ENCODE results near the gene ARAP3.

The ARAP3 gene

DNA sequence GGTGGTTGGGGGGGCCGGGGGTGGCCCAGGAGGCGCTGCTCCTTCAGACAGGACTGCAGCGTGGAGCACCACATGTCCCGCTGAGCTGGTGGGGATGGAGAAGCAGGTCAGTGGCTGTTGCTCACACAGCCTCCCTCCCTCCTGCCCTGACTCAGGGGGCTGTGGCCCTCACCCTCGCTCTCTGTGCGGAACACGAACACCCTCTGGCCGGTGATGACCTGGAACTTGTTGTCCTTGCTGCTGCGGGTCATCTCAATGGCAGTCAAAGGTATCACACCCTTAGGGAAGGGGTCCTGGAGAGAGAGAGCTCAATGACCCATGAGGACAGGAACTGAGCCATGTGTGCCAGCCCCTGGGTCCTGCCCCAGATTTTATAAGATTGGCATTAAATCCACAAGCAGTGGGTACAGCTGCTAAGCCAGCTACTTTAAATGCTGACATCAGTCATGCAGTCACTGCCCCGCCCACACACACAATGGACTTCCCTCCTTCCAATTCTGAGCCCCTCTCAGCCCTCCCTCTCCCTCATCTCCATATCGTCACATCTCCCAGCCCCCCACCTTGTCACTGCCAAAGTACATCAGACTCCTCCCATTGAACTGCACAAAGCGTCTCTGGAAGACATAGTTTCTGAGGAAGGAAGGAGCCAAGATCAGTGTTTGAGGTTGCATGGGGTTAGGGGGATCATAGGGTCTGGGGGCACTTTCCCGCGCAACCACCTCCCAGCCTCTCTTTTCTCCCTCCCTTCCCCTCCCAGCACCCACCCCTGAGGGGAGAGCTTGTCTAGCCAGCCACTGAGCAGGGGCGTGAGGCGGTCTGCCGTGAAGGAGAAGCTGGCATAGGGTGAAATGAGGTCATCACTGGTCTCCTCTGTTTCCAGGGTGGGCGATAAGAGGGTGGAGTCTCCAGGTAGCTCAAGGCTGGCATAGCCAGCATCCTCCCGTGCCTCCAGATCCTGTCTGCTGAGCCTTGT is 8.9 kb downstream of the ARAP3 start:
- H3K4me3 Mint-ChIP-seq, result no peak overlapping the region

DNA sequence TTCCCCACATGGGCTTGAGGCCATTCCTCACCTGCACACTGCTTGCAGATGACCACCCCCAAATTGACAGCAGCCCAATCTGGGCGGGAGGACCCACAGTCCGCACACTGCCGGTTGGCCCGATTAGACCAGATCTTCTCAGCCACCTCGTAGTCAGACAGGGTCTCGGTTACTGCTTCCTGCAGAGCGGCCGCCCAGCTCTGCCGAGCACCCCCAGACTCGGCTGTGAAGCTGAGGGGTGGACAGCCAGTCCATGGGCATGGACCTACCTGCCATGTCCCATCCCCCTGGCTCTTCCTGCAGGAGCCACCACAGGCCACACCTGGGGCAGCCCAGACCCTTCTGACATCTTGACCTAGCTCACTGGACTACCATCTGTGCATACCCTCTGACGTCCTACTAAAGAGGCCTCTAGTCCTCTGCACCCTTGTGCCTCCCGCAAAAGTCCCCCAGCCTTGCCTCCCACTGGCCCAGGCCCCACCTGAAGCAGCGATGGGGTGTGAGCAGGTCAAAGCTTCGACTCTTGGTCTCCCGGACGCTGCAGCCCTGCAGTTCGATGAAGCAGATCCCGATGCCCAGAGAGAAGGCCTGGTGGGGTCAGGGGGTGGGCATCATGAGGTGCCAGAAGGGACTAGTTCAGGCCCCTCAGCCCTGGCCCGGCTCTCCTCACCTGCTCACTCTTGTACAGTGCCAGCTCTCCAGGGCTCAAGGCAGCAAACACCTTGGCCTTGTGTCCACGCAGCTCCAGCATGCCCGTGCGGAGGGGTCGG is 9.8 kb downstream of the ARAP3 start:
- no peaks in the 10 kb centered on the region for H3K27me3 Mint-ChIP-seq
- ATAC-seq (replicated peaks), result no peak

More for the DNA sequence above, 8.9 kb downstream of the ARAP3 start:
- peaks cover 0 to 2% of the 10 kb centered on the region in 2 donors for H3K4me1 Mint-ChIP-seq (ENCODE audit: low read depth in 2 of 2)
- peaks cover 3% of the 10 kb centered on the region for H3K36me3 Mint-ChIP-seq (ENCODE audit: insufficient read depth)
- no peak for ATAC-seq (replicated peaks)
- DNase-seq, result no peak
- no peak overlapping the region for H3K27ac Mint-ChIP-seq
- H3K9me3 Mint-ChIP-seq, result no peaks in the 10 kb centered on the region
- no peaks in the 10 kb centered on the region for H3K27me3 Mint-ChIP-seq

DNA sequence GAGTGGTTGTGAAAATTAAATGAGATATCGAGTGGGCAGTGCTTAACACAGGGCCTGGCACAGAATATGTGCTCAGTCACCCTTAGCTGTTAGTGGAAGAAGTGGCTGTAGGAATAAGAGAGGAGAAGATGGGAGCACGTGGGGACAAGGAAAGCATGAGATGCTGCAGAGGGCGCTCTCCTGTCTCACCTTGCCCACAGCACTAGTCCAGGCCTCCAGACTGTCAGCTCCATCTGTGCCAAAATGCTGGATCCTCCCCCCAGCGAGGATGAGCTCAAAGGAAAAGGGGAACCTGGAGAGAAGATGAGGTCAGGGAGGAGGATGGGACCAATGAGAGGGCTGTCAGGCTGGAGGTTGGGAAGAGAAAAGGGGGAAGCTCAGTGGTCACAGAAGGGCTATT is 12.5 kb downstream of the ARAP3 start:
- Mint-ChIP-seq H3K4me1 (ENCODE audit: low read depth in 2 of 2) (peaks cover 5 to 6% of the 10 kb centered on the region in 2 donors), H3K27me3 (no peaks in the 10 kb centered on the region), H3K27ac (peak overlapping the region in 1 of 2 donors; percentile 47), H3K36me3 (ENCODE audit: insufficient read depth) (peaks cover 6% of the 10 kb centered on the region), H3K4me3 (no peak overlapping the region), H3K9me3 (no peaks in the 10 kb centered on the region)
- DNase-seq, result no peak
- ATAC-seq (replicated peaks), result no peak

More for the DNA sequence above, 9.8 kb downstream of the ARAP3 start:
- Mint-ChIP-seq H3K9me3 (no peaks in the 10 kb centered on the region), H3K36me3 (ENCODE audit: insufficient read depth) (peaks cover 3% of the 10 kb centered on the region), H3K4me3 (no peak overlapping the region), H3K27ac (no peak overlapping the region), H3K4me1 (ENCODE audit: low read depth in 2 of 2) (peaks cover 0 to 2% of the 10 kb centered on the region in 2 donors)
- DNase-seq, result no peak

DNA sequence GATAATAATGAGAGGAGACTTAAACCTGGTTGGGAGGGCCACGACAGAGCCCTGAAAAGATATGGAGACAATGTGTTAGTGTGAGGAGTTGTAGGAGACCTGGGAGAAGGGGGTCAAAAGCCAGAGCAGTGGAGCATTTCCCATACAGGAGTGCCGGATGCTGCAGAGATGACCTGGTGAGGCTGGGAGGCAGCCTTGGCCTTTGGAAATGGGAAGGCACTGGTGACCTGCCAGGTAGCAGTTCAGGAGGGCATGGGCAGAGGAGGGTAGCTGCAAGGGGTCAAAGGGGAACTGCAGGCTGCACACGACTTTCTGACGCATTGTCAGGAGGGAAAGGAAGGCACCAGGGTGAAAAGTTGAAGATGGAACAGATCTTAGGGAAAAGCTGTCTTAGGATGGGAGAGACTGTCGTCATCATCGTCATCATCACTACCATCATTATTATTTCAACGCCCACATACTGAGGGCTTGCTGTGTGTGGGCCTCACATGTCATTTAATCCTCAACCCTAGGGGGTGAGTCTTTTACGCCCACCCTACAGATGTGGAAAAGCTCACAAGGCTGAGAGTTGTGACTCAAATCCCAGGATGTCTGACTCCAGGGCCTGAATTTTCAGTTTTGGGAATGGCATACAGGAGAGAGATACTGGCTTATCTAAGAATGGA is 13.3 kb downstream of the ARAP3 start:
- ATAC-seq (replicated peaks), result no peak
- Mint-ChIP-seq H3K36me3 (ENCODE audit: insufficient read depth) (peaks cover 6% of the 10 kb centered on the region), H3K4me3 (no peak overlapping the region), H3K27ac (peak overlapping the region in 1 of 2 donors; percentile 50), H3K9me3 (no peaks in the 10 kb centered on the region), H3K4me1 (ENCODE audit: low read depth in 2 of 2) (peaks cover 5 to 6% of the 10 kb centered on the region in 2 donors), H3K27me3 (no peaks in the 10 kb centered on the region)
- DNase-seq, result no peak

DNA sequence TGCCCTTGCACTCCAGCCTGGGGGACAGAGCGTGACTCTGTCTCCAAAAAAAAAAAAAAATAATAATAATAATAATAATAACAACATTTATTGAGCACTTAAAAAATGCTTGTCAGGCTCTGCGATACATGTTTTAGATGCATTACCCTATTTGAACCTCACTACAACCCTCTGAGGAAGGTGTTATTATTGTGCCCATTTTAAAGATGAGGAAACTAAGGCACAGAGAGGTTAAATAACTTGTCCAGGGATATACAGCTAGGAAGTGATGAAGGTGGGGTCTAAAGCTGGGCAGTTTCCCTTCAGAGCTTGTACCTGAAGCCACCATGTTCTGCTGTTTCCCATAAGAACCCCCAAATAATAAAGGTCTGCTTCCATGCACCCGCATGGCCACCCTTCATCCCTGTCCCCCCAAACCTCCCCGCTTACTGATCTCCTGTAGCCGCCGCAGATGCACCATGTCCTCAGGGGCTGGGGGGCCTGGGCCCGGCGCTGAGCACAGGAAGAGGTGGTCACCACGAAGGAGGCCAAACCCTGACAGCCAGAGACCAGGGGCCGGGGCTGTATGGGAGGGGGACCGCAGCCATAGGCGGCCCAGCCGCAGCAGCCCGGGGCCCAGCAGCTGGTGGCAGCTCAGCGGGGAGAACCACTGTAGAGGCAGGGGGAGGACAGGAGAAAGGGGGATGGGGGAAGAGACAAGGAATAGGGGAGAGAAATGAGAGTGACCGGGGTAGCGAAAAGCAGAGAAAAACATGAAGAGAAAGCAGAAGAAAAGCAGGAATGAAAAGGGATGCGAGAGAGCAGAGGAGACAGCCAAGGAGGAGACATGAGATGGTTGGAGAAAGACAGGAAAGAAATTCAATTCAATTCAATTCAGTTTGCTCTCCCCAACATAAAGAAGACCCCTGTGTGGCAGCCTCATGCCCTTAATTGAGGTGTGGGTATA is 15.8 kb downstream of the ARAP3 start:
- DNase-seq (no peak), ATAC-seq (replicated peaks) (no peak)
- H3K27ac Mint-ChIP-seq, result no peak overlapping the region
- H3K36me3 Mint-ChIP-seq (ENCODE audit: insufficient read depth), result peaks cover 10% of the 10 kb centered on the region
- no peaks in the 10 kb centered on the region for H3K9me3 Mint-ChIP-seq
- H3K4me3 Mint-ChIP-seq, result no peak overlapping the region
- H3K27me3 Mint-ChIP-seq, result no peaks in the 10 kb centered on the region
- peaks cover 5 to 6% of the 10 kb centered on the region in 2 donors for H3K4me1 Mint-ChIP-seq (ENCODE audit: low read depth in 2 of 2)

DNA sequence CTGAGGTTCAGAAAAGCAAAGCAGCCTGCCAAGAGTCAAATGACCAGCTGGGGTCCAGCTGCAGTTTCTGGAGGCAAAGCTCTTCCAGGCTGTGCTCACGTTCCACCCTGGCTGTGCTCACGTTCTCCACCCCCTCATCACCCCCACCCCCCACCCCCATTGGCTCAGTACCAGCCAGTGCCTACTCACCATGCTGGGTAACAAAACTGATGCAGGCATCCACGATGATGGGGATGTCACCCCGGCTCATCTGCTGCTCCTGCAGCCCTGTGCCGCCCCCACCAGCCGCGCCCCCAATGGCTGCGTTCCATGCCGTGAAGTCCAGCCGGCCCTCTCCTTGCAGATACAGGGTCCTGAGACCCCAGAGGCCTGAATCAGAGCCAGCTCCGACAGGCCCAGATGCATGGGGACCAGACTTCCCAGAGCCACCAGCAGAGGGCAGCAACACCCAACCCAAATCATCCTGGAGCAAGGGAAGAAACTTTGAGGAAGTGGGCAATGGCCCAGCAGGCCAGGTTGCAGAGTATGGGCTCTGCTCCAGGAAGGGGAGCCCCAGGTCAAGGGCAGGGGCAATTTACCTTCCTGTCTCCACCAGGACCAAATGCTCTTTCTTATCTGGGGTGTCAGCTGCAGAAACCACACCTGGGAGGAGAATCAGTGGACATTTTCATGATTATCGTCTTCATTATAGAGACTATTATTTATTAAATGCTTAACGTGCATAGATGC is 17.1 kb downstream of the ARAP3 start:
- DNase-seq (peak; percentile 56 to 73 (median 67)), ATAC-seq (replicated peaks) (peak; percentile 85)
- Mint-ChIP-seq H3K36me3 (ENCODE audit: insufficient read depth) (peaks cover 6% of the 10 kb centered on the region), H3K27me3 (no peaks in the 10 kb centered on the region), H3K9me3 (no peaks in the 10 kb centered on the region), H3K4me3 (no peak overlapping the region), H3K4me1 (ENCODE audit: low read depth in 2 of 2) (peaks cover 5 to 6% of the 10 kb centered on the region in 2 donors), H3K27ac (no peak overlapping the region)

DNA sequence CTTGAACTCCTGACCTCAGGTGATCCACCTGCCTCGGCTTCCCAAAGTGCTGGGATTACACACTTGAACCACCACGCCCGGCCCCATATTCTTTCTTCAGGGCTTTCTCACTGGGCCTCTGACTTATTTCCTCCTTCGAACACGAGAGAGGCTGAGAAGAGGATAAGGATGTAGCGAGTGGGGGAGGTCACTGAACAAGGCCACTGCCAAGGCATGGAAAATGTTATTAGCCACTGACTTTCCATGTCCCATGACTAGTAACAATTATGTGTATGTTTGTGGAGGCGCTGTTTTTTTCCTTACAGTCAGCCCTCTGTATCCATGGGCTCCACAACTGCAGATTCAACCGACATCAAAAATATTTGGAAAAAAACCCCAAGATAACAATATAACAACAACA is 18.5 kb downstream of the ARAP3 start:
- H3K9me3 Mint-ChIP-seq, result no peaks in the 10 kb centered on the region
- no peak overlapping the region for H3K4me3 Mint-ChIP-seq
- H3K27me3 Mint-ChIP-seq, result no peaks in the 10 kb centered on the region
- no peak overlapping the region for H3K27ac Mint-ChIP-seq
- peaks cover 6% of the 10 kb centered on the region for H3K36me3 Mint-ChIP-seq (ENCODE audit: insufficient read depth)
- DNase-seq, result no peak
- ATAC-seq (replicated peaks), result no peak
- peaks cover 4 to 5% of the 10 kb centered on the region in 2 donors for H3K4me1 Mint-ChIP-seq (ENCODE audit: low read depth in 2 of 2)

DNA sequence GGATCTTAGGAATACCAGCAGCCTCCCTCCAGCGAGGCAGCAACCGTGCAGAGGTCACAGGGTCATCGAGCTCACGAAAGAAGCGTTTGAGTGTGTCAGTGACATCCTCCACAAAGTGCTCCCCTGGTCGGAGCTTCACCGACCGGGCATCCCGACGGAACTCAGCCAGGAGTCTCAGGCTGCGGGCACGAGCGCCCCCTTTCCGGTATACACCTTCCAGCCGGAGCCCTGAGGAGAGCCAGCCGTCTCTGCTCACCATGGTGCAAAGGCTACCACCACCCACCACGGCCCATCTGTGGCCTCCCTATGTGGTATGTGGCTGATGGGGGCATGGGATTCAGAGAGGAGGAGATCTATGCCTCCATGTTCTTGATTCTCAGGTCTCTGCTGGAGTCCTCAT is 20.0 kb downstream of the ARAP3 start:
- H3K27me3 Mint-ChIP-seq, result no peaks in the 10 kb centered on the region
- DNase-seq (no peak), ATAC-seq (replicated peaks) (no peak)
- H3K36me3 Mint-ChIP-seq (ENCODE audit: insufficient read depth), result peaks cover 6% of the 10 kb centered on the region
- H3K4me1 Mint-ChIP-seq (ENCODE audit: low read depth in 2 of 2), result peaks cover 4 to 5% of the 10 kb centered on the region in 2 donors
- peak overlapping the region in 1 of 2 donors; percentile 16 for H3K27ac Mint-ChIP-seq
- H3K4me3 Mint-ChIP-seq, result no peak overlapping the region
- no peaks in the 10 kb centered on the region for H3K9me3 Mint-ChIP-seq

DNA sequence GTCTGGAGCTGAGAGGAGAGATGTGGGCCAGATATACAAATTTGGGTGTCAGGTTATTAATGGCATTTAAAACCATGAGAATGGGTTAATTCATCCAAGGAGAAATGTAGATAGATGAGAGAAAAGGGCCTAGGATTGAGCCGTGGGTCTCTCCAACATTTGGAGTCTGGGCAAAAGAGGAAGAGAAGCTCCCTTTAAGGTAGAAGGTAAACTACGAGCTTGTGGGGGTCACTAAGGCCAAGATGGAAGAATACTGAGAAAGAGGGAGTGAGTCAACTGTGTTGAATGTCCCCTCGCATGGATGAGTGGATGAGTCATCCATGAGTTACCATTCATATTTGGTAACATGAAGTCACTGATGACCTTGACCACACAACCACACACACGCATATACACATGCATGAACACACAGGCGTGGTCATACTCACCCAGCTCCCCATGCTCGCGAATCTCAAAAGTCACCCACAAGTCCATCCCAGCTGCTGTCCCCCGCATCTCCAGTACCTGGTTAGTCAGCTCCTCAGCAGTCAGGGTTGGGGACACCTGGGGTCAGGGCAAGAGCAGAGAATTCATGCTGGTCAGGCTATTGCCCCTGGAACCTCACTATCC is 24.0 kb downstream of the ARAP3 start:
- H3K9me3 Mint-ChIP-seq, result no peaks in the 10 kb centered on the region
- DNase-seq, result no peak
- no peaks in the 10 kb centered on the region for H3K4me1 Mint-ChIP-seq (ENCODE audit: low read depth in 2 of 2)
- peaks cover 6% of the 10 kb centered on the region for H3K36me3 Mint-ChIP-seq (ENCODE audit: insufficient read depth)
- no peak for ATAC-seq (replicated peaks)
- H3K27me3 Mint-ChIP-seq, result no peaks in the 10 kb centered on the region
- no peak overlapping the region for H3K4me3 Mint-ChIP-seq
- H3K27ac Mint-ChIP-seq, result no peak overlapping the region

DNA sequence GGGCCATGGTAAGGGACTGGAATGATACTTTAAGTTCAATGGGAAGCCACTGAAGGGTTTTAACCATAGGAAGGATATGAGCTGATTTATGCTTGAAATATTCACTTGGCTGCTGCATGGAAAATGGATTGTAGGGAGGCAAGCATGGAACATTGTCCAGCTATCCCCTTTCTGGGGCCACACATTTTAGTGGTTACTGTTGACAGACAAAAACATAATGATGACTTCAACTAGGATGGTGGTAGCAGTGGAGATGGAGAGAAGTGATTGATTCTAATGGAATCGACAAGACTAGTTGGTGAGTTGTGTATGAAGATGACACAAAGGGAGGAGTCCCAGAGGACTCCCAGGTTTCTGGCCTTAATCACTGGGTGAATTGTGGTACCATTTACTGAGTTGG is 24.6 kb downstream of the ARAP3 start:
- no peak for ATAC-seq (replicated peaks)
- Mint-ChIP-seq H3K9me3 (no peaks in the 10 kb centered on the region), H3K4me3 (no peak overlapping the region), H3K27ac (no peak overlapping the region), H3K36me3 (ENCODE audit: insufficient read depth) (peaks cover 6% of the 10 kb centered on the region), H3K27me3 (no peaks in the 10 kb centered on the region), H3K4me1 (ENCODE audit: low read depth in 2 of 2) (peaks cover 3% of the 10 kb centered on the region in 2 donors)
- no peak for DNase-seq

DNA sequence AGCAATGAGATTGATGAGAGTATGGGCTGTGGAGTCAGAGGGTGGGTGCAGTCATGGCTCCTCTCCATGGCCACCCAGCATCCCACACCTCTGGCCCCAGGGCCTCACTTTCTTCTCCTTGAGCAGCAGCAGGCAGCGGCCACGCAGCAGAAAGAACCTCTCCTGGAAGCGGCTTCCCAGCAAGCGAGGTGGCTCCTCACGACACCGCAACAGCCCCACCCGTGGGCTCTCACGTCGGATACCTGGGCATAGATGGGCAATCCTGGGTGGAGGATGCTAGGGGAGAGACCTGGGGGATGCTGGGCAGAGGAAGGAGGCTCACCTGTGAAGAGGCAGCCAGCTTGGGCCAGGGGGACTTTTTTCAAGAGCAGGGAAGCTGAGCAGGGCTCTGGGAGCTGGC is 25.6 kb downstream of the ARAP3 start:
- peaks cover 3% of the 10 kb centered on the region for H3K36me3 Mint-ChIP-seq (ENCODE audit: insufficient read depth)
- H3K4me1 Mint-ChIP-seq (ENCODE audit: low read depth in 2 of 2), result peaks cover 8 to 12% of the 10 kb centered on the region in 2 donors
- H3K27me3 Mint-ChIP-seq, result no peaks in the 10 kb centered on the region
- DNase-seq (no peak), ATAC-seq (replicated peaks) (no peak)
- peak overlapping the region in 1 of 2 donors; percentile 53 for H3K27ac Mint-ChIP-seq
- no peaks in the 10 kb centered on the region for H3K9me3 Mint-ChIP-seq
- no peak overlapping the region for H3K4me3 Mint-ChIP-seq

DNA sequence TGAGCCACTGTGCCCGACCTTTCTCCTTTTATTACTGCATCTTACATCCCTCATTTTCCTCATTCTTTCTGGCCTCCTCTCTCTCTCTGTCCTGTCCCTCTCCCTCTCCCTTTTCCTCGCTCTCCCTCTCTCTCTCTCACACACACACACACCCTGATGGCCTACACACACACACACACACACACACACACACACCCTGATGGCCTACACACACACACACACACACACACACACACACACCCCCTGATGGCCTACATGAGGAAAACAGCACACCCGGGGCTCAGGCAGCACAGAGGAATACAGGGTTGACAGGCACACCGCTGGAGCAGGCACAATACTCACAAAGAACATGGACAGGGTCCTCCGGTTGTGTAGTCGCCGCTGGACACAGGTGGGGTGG is 27.0 kb downstream of the ARAP3 start:
- H3K4me1 Mint-ChIP-seq (ENCODE audit: low read depth in 2 of 2), result peaks cover 20 to 25% of the 10 kb centered on the region in 2 donors
- no peaks in the 10 kb centered on the region for H3K9me3 Mint-ChIP-seq
- H3K27me3 Mint-ChIP-seq, result no peaks in the 10 kb centered on the region
- no peak overlapping the region for H3K4me3 Mint-ChIP-seq
- ATAC-seq (replicated peaks) (no peak), DNase-seq (no peak)
- peaks cover 3% of the 10 kb centered on the region for H3K36me3 Mint-ChIP-seq (ENCODE audit: insufficient read depth)
- no peak overlapping the region for H3K27ac Mint-ChIP-seq
